ENCODE results near the gene SCEL.

DNA sequence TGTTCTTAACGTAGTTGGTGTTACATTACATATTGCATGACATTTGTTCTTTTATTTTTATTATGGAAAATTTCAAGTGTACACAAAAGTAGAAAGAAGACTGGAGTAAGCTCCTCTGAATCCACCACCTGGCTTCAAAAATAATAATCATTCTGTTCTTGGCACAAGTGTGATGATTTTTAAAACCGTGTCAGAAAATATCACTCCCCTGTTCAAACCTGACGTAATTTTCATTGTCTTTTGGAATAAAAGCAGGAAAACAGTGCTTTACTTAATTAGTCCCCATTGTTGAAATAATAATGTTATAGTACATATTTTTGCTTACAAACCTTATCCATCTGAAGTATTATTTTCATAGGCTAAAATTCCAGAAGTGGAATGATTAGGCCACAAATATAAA is 41.3 kb upstream of the SCEL start:
- TF ChIP-seq, protein P1, sequence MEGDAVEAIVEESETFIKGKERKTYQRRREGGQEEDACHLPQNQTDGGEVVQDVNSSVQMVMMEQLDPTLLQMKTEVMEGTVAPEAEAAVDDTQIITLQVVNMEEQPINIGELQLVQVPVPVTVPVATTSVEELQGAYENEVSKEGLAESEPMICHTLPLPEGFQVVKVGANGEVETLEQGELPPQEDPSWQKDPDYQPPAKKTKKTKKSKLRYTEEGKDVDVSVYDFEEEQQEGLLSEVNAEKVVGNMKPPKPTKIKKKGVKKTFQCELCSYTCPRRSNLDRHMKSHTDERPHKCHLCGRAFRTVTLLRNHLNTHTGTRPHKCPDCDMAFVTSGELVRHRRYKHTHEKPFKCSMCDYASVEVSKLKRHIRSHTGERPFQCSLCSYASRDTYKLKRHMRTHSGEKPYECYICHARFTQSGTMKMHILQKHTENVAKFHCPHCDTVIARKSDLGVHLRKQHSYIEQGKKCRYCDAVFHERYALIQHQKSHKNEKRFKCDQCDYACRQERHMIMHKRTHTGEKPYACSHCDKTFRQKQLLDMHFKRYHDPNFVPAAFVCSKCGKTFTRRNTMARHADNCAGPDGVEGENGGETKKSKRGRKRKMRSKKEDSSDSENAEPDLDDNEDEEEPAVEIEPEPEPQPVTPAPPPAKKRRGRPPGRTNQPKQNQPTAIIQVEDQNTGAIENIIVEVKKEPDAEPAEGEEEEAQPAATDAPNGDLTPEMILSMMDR (IDR thresholded peaks at IDR 0.05), result no peak
- no peak for TF ChIP-seq POLR2A (IDR thresholded peaks at IDR 0.05)
